Measurements from ENCODE around the gene NELFA.

NELFA gene

GRCh38 chr4:1952058-1952700, 56.6 kb downstream of the NELFA start:
- Histone ChIP-seq H3K27ac (ENCODE audit: low read length) (no peak overlapping the region), H3K9me3 (ENCODE audit: control insufficient read depth, low read depth, low read length) (no peaks in the 10 kb centered on the region), H3K4me1 (ENCODE audit: control insufficient read depth, low read depth, low read length) (no peaks in the 10 kb centered on the region), H3K4me3 (ENCODE audit: low read length) (no peak overlapping the region), H3K36me3 (ENCODE audit: control insufficient read depth, low read depth, low read length) (peaks cover 46% of the 10 kb centered on the region), H3K9ac (ENCODE audit: low read length) (no peak overlapping the region), H3K27me3 (ENCODE audit: control insufficient read depth, insufficient read depth, low read length) (no peaks in the 10 kb centered on the region)

GRCh38 chr4:1950369-1950768, 58.4 kb downstream of the NELFA start:
- Histone ChIP-seq H3K27me3 (ENCODE audit: control insufficient read depth, insufficient read depth, low read length) (no peaks in the 10 kb centered on the region), H3K9me3 (ENCODE audit: control insufficient read depth, low read depth, low read length) (no peaks in the 10 kb centered on the region), H3K27ac (ENCODE audit: low read length) (no peak overlapping the region), H3K9ac (ENCODE audit: low read length) (no peak overlapping the region), H3K4me3 (ENCODE audit: low read length) (no peak overlapping the region), H3K36me3 (ENCODE audit: control insufficient read depth, low read depth, low read length) (peaks cover 39% of the 10 kb centered on the region), H3K4me1 (ENCODE audit: control insufficient read depth, low read depth, low read length) (no peaks in the 10 kb centered on the region)

GRCh38 chr4:1948892-1949436, 59.8 kb downstream of the NELFA start:
- Histone ChIP-seq H3K4me3 (ENCODE audit: low read length) (no peak overlapping the region), H3K27ac (ENCODE audit: low read length) (no peak overlapping the region), H3K9me3 (ENCODE audit: control insufficient read depth, low read depth, low read length) (no peaks in the 10 kb centered on the region), H3K9ac (ENCODE audit: low read length) (no peak overlapping the region), H3K36me3 (ENCODE audit: control insufficient read depth, low read depth, low read length) (peaks cover 30% of the 10 kb centered on the region), H3K4me1 (ENCODE audit: control insufficient read depth, low read depth, low read length) (no peaks in the 10 kb centered on the region), H3K27me3 (ENCODE audit: control insufficient read depth, insufficient read depth, low read length) (no peaks in the 10 kb centered on the region)

GRCh38 chr4:1948232-1948631, 60.5 kb downstream of the NELFA start:
- H3K4me3 ChIP-seq (ENCODE audit: low read length) = no peak overlapping the region
- H3K9me3 ChIP-seq (ENCODE audit: control insufficient read depth, low read depth, low read length) = no peaks in the 10 kb centered on the region
- H3K27ac ChIP-seq (ENCODE audit: low read length) = no peak overlapping the region
- H3K4me1 ChIP-seq (ENCODE audit: control insufficient read depth, low read depth, low read length) = no peaks in the 10 kb centered on the region
- H3K27me3 ChIP-seq (ENCODE audit: control insufficient read depth, insufficient read depth, low read length) = no peaks in the 10 kb centered on the region
- H3K9ac ChIP-seq (ENCODE audit: low read length) = no peak overlapping the region
- H3K36me3 ChIP-seq (ENCODE audit: control insufficient read depth, low read depth, low read length) = peaks cover 27% of the 10 kb centered on the region

GRCh38 chr4:1945912-1946311, 62.9 kb downstream of the NELFA start:
- H3K4me3 ChIP-seq (ENCODE audit: low read length) = no peak overlapping the region
- H3K4me1 ChIP-seq (ENCODE audit: control insufficient read depth, low read depth, low read length) = no peaks in the 10 kb centered on the region
- peaks cover 28% of the 10 kb centered on the region for H3K36me3 ChIP-seq (ENCODE audit: control insufficient read depth, low read depth, low read length)
- no peaks in the 10 kb centered on the region for H3K9me3 ChIP-seq (ENCODE audit: control insufficient read depth, low read depth, low read length)
- no peak overlapping the region for H3K27ac ChIP-seq (ENCODE audit: low read length)
- H3K9ac ChIP-seq (ENCODE audit: low read length) = no peak overlapping the region
- H3K27me3 ChIP-seq (ENCODE audit: control insufficient read depth, insufficient read depth, low read length) = no peaks in the 10 kb centered on the region

GRCh38 chr4:1945124-1945895, 63.5 kb downstream of the NELFA start:
- H3K36me3 ChIP-seq (ENCODE audit: control insufficient read depth, low read depth, low read length) = peaks cover 31% of the 10 kb centered on the region
- H3K9ac ChIP-seq (ENCODE audit: low read length) = no peak overlapping the region
- no peaks in the 10 kb centered on the region for H3K4me1 ChIP-seq (ENCODE audit: control insufficient read depth, low read depth, low read length)
- H3K4me3 ChIP-seq (ENCODE audit: low read length) = no peak overlapping the region
- no peak overlapping the region for H3K27ac ChIP-seq (ENCODE audit: low read length)
- no peaks in the 10 kb centered on the region for H3K9me3 ChIP-seq (ENCODE audit: control insufficient read depth, low read depth, low read length)
- H3K27me3 ChIP-seq (ENCODE audit: control insufficient read depth, insufficient read depth, low read length) = no peaks in the 10 kb centered on the region

- H3K36me3 ChIP-seq (ENCODE audit: control insufficient read depth, low read depth, low read length) = peaks cover 45% of the 10 kb centered on the region
- no peak overlapping the region for H3K9ac ChIP-seq (ENCODE audit: low read length)
- no peaks in the 10 kb centered on the region for H3K27me3 ChIP-seq (ENCODE audit: control insufficient read depth, insufficient read depth, low read length)
- no peaks in the 10 kb centered on the region for H3K4me1 ChIP-seq (ENCODE audit: control insufficient read depth, low read depth, low read length)
- H3K4me3 ChIP-seq (ENCODE audit: low read length) = no peak overlapping the region
- H3K27ac ChIP-seq (ENCODE audit: low read length) = no peak overlapping the region
- H3K9me3 ChIP-seq (ENCODE audit: control insufficient read depth, low read depth, low read length) = no peaks in the 10 kb centered on the region
These were observed 64.8 kb downstream of the NELFA start for GRCh38 chr4:1943928-1944327.

GRCh38 chr4:1940566-1940965, 68.2 kb downstream of the NELFA start:
- Histone ChIP-seq H3K4me1 (ENCODE audit: control insufficient read depth, low read depth, low read length) (no peaks in the 10 kb centered on the region), H3K9ac (ENCODE audit: low read length) (no peak overlapping the region), H3K27me3 (ENCODE audit: control insufficient read depth, insufficient read depth, low read length) (no peaks in the 10 kb centered on the region), H3K9me3 (ENCODE audit: control insufficient read depth, low read depth, low read length) (no peaks in the 10 kb centered on the region), H3K4me3 (ENCODE audit: low read length) (no peak overlapping the region), H3K27ac (ENCODE audit: low read length) (no peak overlapping the region), H3K36me3 (ENCODE audit: control insufficient read depth, low read depth, low read length) (peaks cover 65% of the 10 kb centered on the region)

GRCh38 chr4:1939664-1940509, 68.9 kb downstream of the NELFA start:
- H3K9ac ChIP-seq (ENCODE audit: low read length) = no peak overlapping the region
- H3K36me3 ChIP-seq (ENCODE audit: control insufficient read depth, low read depth, low read length) = peaks cover 68% of the 10 kb centered on the region
- no peak overlapping the region for H3K4me3 ChIP-seq (ENCODE audit: low read length)
- no peaks in the 10 kb centered on the region for H3K4me1 ChIP-seq (ENCODE audit: control insufficient read depth, low read depth, low read length)
- no peaks in the 10 kb centered on the region for H3K27me3 ChIP-seq (ENCODE audit: control insufficient read depth, insufficient read depth, low read length)
- H3K27ac ChIP-seq (ENCODE audit: low read length) = no peak overlapping the region
- no peaks in the 10 kb centered on the region for H3K9me3 ChIP-seq (ENCODE audit: control insufficient read depth, low read depth, low read length)

- H3K36me3 ChIP-seq (ENCODE audit: control insufficient read depth, low read depth, low read length) = peaks cover 68% of the 10 kb centered on the region
- no peaks in the 10 kb centered on the region for H3K4me1 ChIP-seq (ENCODE audit: control insufficient read depth, low read depth, low read length)
- no peak overlapping the region for H3K27ac ChIP-seq (ENCODE audit: low read length)
- no peaks in the 10 kb centered on the region for H3K27me3 ChIP-seq (ENCODE audit: control insufficient read depth, insufficient read depth, low read length)
- H3K9ac ChIP-seq (ENCODE audit: low read length) = no peak overlapping the region
- no peak overlapping the region for H3K4me3 ChIP-seq (ENCODE audit: low read length)
- no peaks in the 10 kb centered on the region for H3K9me3 ChIP-seq (ENCODE audit: control insufficient read depth, low read depth, low read length)
These were observed 70.7 kb downstream of the NELFA start for GRCh38 chr4:1938027-1938426.

GRCh38 chr4:1937550-1937949, 71.2 kb downstream of the NELFA start:
- no peak overlapping the region for H3K9ac ChIP-seq (ENCODE audit: low read length)
- H3K4me3 ChIP-seq (ENCODE audit: low read length) = no peak overlapping the region
- no peaks in the 10 kb centered on the region for H3K27me3 ChIP-seq (ENCODE audit: control insufficient read depth, insufficient read depth, low read length)
- H3K36me3 ChIP-seq (ENCODE audit: control insufficient read depth, low read depth, low read length) = peaks cover 63% of the 10 kb centered on the region
- H3K9me3 ChIP-seq (ENCODE audit: control insufficient read depth, low read depth, low read length) = no peaks in the 10 kb centered on the region
- no peaks in the 10 kb centered on the region for H3K4me1 ChIP-seq (ENCODE audit: control insufficient read depth, low read depth, low read length)
- H3K27ac ChIP-seq (ENCODE audit: low read length) = no peak overlapping the region
